Uterus (tissue), 2 donors: ENCODE results near the gene FILIP1L.

Experiments
- POLR2A ChIP-seq, 2 donors: fragments of 450-650 bp; IDR thresholded peaks; one replicate each; pipeline ENCODE4 v1.6.1; 2016; ENCODE audit warnings: antibody characterized with exemption in 2 of 2, mild to moderate bottlenecking in 1 of 2, moderate library complexity in 1 of 2
- TF ChIP-seq, protein P1 (sequence below), 4 experiments: fragments of 200-600 bp in 2 of 4; fragments of 450-650 bp in 2 of 4; sonication (generic) in 2 of 4; IDR thresholded peaks; one replicate each; pipeline ENCODE4 v1.5.1; 2016 to 2019; ENCODE audit warnings: antibody characterized with exemption in 4 of 4, mild to moderate bottlenecking in 2 of 4, moderate library complexity in 1 of 4

DNA sequence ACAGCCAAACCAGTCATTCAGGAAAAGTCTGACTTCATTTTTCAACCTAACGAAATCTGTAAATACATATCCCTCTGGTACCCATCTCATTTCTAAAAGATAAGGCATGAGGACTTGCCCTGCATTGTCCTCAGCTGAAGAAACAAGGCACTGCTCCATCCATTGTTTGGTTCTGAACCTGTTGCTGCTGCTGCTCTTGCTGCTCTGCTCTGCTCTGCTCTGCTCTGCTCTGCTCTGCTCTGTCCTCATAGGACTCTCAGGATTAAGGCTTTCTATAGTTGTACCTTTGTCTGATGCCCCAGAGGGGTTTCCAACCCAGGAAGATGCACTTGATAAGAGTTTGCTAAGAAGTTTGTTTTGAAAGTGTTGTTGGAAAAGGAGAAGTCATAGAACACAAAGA lies 258.4 kb downstream of the FILIP1L start:
- TF ChIP-seq, protein P1, sequence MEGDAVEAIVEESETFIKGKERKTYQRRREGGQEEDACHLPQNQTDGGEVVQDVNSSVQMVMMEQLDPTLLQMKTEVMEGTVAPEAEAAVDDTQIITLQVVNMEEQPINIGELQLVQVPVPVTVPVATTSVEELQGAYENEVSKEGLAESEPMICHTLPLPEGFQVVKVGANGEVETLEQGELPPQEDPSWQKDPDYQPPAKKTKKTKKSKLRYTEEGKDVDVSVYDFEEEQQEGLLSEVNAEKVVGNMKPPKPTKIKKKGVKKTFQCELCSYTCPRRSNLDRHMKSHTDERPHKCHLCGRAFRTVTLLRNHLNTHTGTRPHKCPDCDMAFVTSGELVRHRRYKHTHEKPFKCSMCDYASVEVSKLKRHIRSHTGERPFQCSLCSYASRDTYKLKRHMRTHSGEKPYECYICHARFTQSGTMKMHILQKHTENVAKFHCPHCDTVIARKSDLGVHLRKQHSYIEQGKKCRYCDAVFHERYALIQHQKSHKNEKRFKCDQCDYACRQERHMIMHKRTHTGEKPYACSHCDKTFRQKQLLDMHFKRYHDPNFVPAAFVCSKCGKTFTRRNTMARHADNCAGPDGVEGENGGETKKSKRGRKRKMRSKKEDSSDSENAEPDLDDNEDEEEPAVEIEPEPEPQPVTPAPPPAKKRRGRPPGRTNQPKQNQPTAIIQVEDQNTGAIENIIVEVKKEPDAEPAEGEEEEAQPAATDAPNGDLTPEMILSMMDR (IDR thresholded peaks at IDR 0.05), result no peak
- no peak for TF ChIP-seq POLR2A (IDR thresholded peaks at IDR 0.05)
